OCI-LY7 (cell line): ENCODE results near the gene RGS4.

ENCODE experiments used
- EZH2phosphoT487 ChIP-seq: fragments of 200-600 bp; sonication (generic); IDR thresholded peaks from 2 replicates; pipeline ENCODE4 v1.6.1; 2018; ENCODE audit warnings: low read depth, borderline replicate concordance, mild to moderate bottlenecking, mixed run types, antibody characterized with exemption, low read length, moderate library complexity, mixed read lengths
- TF ChIP-seq, protein P1 (sequence below): fragments of 200-600 bp; sonication (generic); conservative IDR thresholded peaks from 2 replicates; pipeline ENCODE4 v1.5.1; 2014; ENCODE audit warnings: mild to moderate bottlenecking, antibody characterized with exemption, low read length, moderate library complexity, mixed read lengths

DNA sequence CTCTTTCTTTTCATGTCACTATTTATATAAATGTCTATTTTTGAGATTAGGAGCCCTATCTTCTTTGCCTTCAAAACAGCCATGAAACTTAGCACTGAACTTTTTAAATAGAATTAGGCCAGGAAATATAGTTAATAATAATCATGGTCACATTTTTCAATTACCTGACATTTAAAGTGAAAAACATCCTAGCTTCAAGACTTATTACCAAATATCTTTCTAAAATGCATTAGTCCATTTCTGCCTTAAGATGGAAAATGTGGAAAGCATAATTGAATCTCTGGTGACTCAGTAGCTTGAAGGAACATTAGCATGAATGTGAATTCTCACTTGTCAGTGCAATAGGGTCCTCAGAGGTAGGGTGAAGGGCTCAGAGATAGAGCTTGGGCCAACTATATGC lies 18.7 kb upstream of the RGS4 start:
- TF ChIP-seq, protein P1, sequence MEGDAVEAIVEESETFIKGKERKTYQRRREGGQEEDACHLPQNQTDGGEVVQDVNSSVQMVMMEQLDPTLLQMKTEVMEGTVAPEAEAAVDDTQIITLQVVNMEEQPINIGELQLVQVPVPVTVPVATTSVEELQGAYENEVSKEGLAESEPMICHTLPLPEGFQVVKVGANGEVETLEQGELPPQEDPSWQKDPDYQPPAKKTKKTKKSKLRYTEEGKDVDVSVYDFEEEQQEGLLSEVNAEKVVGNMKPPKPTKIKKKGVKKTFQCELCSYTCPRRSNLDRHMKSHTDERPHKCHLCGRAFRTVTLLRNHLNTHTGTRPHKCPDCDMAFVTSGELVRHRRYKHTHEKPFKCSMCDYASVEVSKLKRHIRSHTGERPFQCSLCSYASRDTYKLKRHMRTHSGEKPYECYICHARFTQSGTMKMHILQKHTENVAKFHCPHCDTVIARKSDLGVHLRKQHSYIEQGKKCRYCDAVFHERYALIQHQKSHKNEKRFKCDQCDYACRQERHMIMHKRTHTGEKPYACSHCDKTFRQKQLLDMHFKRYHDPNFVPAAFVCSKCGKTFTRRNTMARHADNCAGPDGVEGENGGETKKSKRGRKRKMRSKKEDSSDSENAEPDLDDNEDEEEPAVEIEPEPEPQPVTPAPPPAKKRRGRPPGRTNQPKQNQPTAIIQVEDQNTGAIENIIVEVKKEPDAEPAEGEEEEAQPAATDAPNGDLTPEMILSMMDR = no peak
- TF ChIP-seq EZH2phosphoT487 = no peak
